K562 (cell line): ENCODE results near the gene WNT3. TPM values are rescaled to one million over a fixed set of nuclear protein-coding genes. Genes with fewer than 3 reads are reported as not detected.

ENCODE experiments used
- ATAC-seq: fragments of 200-7000 bp; cut with Tn5 transposase; 3 replicates; pipeline ENCODE4 v1.9.1; 2020; ENCODE audit warnings: moderate library complexity
- BruUV-seq: library from RNA; stranded (reverse); fragments of 400-500 nt; replicated peaks from 2 replicates; lab custom pipeline; 2021; lab: Mats Ljungman, UMichigan
- CTCF ChIA-PET: fragments of 300-600 bp; formaldehyde crosslinking; extraction: SDS; loops from one replicate; lab custom pipeline; 2021; ENCODE audit warnings: low intra/inter-chr PET ratio; lab: Yijun Ruan, JAX
- POLR2A ChIA-PET: fragments of 300-600, 350-650 bp; sonication (Branson Sonifier 250); formaldehyde crosslinking; extraction: SDS; loops from one replicate; lab custom pipeline; 2021; ENCODE audit warnings: antibody characterized with exemption, inconsistent platforms; lab: Yijun Ruan, JAX
- DNase-seq, 4 experiments: peaks; one replicate each; pipeline versions ENCODE4 v3.0.0 to v3.0.0-alpha.2; 2011 to 2018; ENCODE audit warnings: low spot score in 3 of 4, mixed read lengths in 3 of 4; ENCODE audit errors: extremely low read depth in 1 of 4
- FAIRE-seq: peaks from 2 replicates; lab custom pipeline; 2011; peaks lifted over from hg19 to GRCh38; lab: Jason Lieb, UNC
- H2AFZ ChIP-seq: 2 replicates; pipeline ENCODE4 v1.6.0; 2011; ENCODE audit warnings: low read depth, low read length, control low read depth, inconsistent platforms
- H3K27ac ChIP-seq: fragments of 200-600 bp; 3 replicates; pipeline ENCODE4 v1.8.0; 2011; ENCODE audit warnings: low read depth, mild to moderate bottlenecking, control low read depth, inconsistent platforms, low read length, moderate library complexity, mixed read lengths; ENCODE audit errors: extremely low read depth
- H3K27me3 ChIP-seq, 2 experiments: fragments of 300-600 bp in 1 of 2; 2 replicates in 1 of 2; 3 replicates in 1 of 2; pipeline versions ENCODE4 v1.6.0 to v1.8.0; 2011; ENCODE audit warnings: inconsistent platforms in 2 of 2, low read length in 2 of 2, mild to moderate bottlenecking in 1 of 2, mixed read lengths in 1 of 2, moderate library complexity in 1 of 2; ENCODE audit not compliant: control insufficient read depth in 2 of 2, insufficient read depth in 2 of 2
- H3K36me3 ChIP-seq: fragments of 300-600 bp; 3 replicates; pipeline ENCODE4 v1.8.0; 2011; ENCODE audit warnings: mild to moderate bottlenecking, low read length, inconsistent platforms; ENCODE audit not compliant: control insufficient read depth, insufficient read depth
- H3K4me1 ChIP-seq, 2 experiments: fragments of 200-600 bp in 1 of 2; replicated peaks in 1 of 2; 2 replicates in 1 of 2; 3 replicates in 1 of 2; pipeline versions ENCODE4 v1.5.1 to v1.8.0; 2011; ENCODE audit warnings: inconsistent platforms in 2 of 2, low read length in 2 of 2, mild to moderate bottlenecking in 1 of 2, mixed read lengths in 1 of 2, moderate library complexity in 1 of 2; ENCODE audit not compliant: control insufficient read depth in 2 of 2, insufficient read depth in 2 of 2
- H3K4me2 ChIP-seq: 2 replicates; pipeline ENCODE4 v1.6.1; 2011; ENCODE audit warnings: low read length, control low read depth, inconsistent platforms, mixed read lengths; ENCODE audit not compliant: insufficient read depth
- H3K4me3 ChIP-seq: fragments of 200-600 bp; sonication (generic), shearing (Covaris generic); 2 replicates; pipeline ENCODE4 v1.5.1; 2016; ENCODE audit warnings: control low read depth, inconsistent platforms
- H3K79me2 ChIP-seq: fragments of 200-600 bp; 3 replicates; pipeline ENCODE4 v1.8.0; 2011; ENCODE audit warnings: low read length, inconsistent platforms; ENCODE audit not compliant: control insufficient read depth, insufficient read depth
- H3K9ac ChIP-seq, 2 experiments: 2 replicates each; pipeline versions ENCODE4 v1.6.0 to v1.6.1; 2011; ENCODE audit warnings: low read depth in 2 of 2, low read length in 2 of 2, control low read depth in 1 of 2, inconsistent platforms in 1 of 2, mild to moderate bottlenecking in 1 of 2, mixed read lengths in 1 of 2; ENCODE audit not compliant: insufficient read depth in 1 of 2
- H3K9me1 ChIP-seq: one replicate; pipeline ENCODE4 v1.6.0; 2011; ENCODE audit warnings: inconsistent platforms, mild to moderate bottlenecking, low read length, moderate library complexity; ENCODE audit not compliant: control insufficient read depth, insufficient read depth
- H3K9me3 ChIP-seq: replicated peaks from 2 replicates; pipeline ENCODE4 v1.5.1; 2011; ENCODE audit warnings: low read depth, low read length, inconsistent platforms; ENCODE audit not compliant: control insufficient read depth, insufficient read depth
- H4K20me1 ChIP-seq: replicated peaks from 2 replicates; pipeline ENCODE4 v1.6.1; 2011; ENCODE audit warnings: low read length, inconsistent platforms, mixed read lengths; ENCODE audit not compliant: control insufficient read depth, insufficient read depth
- FOS ChIP-seq: IDR thresholded peaks from 3 replicates; pipeline ENCODE4 v1.6.1; 2011; ENCODE audit not compliant: insufficient read length; ENCODE audit errors: extremely low read depth
- HEY1 ChIP-seq: fragments of 250-450 bp; sonication (Bioruptor Pico); IDR thresholded peaks from 2 replicates; pipeline ENCODE4 v1.5.0; 2020; ENCODE audit warnings: mild to moderate bottlenecking, moderate library complexity, borderline replicate concordance
- KDM1A ChIP-seq, 2 experiments: fragments of 450-650 bp; IDR thresholded peaks; 2 replicates each; pipeline ENCODE4 v1.6.1; 2016; ENCODE audit warnings: mild to moderate bottlenecking in 2 of 2
- MBD2 ChIP-seq: sonication (generic); IDR thresholded peaks from 2 replicates; pipeline ENCODE4 v1.6.1; 2016; ENCODE audit warnings: low read depth, borderline replicate concordance
- MED1 ChIP-seq: sonication (generic); formaldehyde crosslinking; IDR thresholded peaks from 2 replicates; pipeline ENCODE4 v1.8.1; 2023; ENCODE audit warnings: missing genetic modification reagents, borderline replicate concordance
- NBN ChIP-seq: fragments of 450-650 bp; IDR thresholded peaks from 2 replicates; pipeline ENCODE4 v1.6.1; 2016; ENCODE audit warnings: low read depth, mild to moderate bottlenecking
- POLR2B ChIP-seq: fragments of 450-650 bp; IDR thresholded peaks from 2 replicates; pipeline ENCODE4 v1.6.1; 2018; ENCODE audit warnings: low read depth; ENCODE audit not compliant: partially characterized antibody
- RBM39 ChIP-seq: fragments of 200-400 bp; formaldehyde crosslinking; optimal IDR thresholded peaks from 2 replicates; pipeline ENCODE3; 2018; ENCODE audit warnings: low read depth, low read length
- SAP30 ChIP-seq: fragments of 200-600 bp; sonication (generic); IDR thresholded peaks from 2 replicates; pipeline ENCODE4 v1.6.1; 2012; ENCODE audit warnings: borderline replicate concordance, low read depth, mild to moderate bottlenecking, moderate library complexity, low read length, control low read depth, inconsistent platforms; ENCODE audit not compliant: insufficient read depth, poor library complexity, severe bottlenecking
- ZNF121 ChIP-seq: sonication (generic); formaldehyde crosslinking; conservative IDR thresholded peaks from 2 replicates; pipeline ENCODE4 v1.8.0; 2022; ENCODE audit warnings: missing genetic modification reagents
- ZNF124 ChIP-seq: sonication (generic); formaldehyde crosslinking; IDR thresholded peaks from 2 replicates; pipeline ENCODE4 v1.8.1; 2022; ENCODE audit warnings: missing genetic modification reagents
- ZNF318 ChIP-seq, 2 experiments: fragments of 450-650 bp; IDR thresholded peaks; 2 replicates each; pipeline ENCODE4 v1.6.1; 2016; ENCODE audit warnings: mild to moderate bottlenecking in 2 of 2, borderline replicate concordance in 1 of 2, low read depth in 1 of 2, moderate library complexity in 1 of 2
- ZNF589 ChIP-seq: fragments of 200-800 bp; sonication (Bioruptor generic); IDR thresholded peaks from 2 replicates; pipeline ENCODE4 v1.6.1; 2016; ENCODE audit warnings: low read depth, missing genetic modification characterization, missing compliant biosample characterization
- ZNF655 ChIP-seq: fragments of 250-450 bp; sonication (Bioruptor Pico); IDR thresholded peaks from 2 replicates; pipeline ENCODE4 v1.5.0; 2021
- ZNF707 ChIP-seq: fragments of 250-450 bp; sonication (Bioruptor Pico); conservative IDR thresholded peaks from 2 replicates; pipeline ENCODE4 v1.8.0; 2022; ENCODE audit warnings: inconsistent platforms, mild to moderate bottlenecking, moderate library complexity
- WGBS: fragments of 100-300 bp; shearing (Covaris generic); methylation state at CpG from one replicate; pipeline ENCODE4 v1.1.6; 2016; ENCODE audit warnings: low coverage, mixed read lengths; ENCODE audit not compliant: insufficient coverage; ENCODE audit errors: missing lambda C conversion rate; 5-methylcytosine and 5-hydroxymethylcytosine counted together
- in situ Hi-C: fragments of 300-500 bp; cut with MboI; formaldehyde crosslinking; loops from 4 replicates; pipeline ENCODE4 v1.15.0; 2018; ENCODE audit warnings: inconsistent platforms, mixed read lengths
- intact Hi-C: fragments of 100-400 bp; cut with micrococcal nuclease; formaldehyde crosslinking; loops from 2 replicates; pipeline ENCODE4 v1.14.2; 2022
- polyA plus RNA-seq, 8 experiments: library from polyadenylated mRNA; depleted of rRNA in 4 of 8; stranded (reverse) in 5 of 8; unstranded in 3 of 8; fragments of >200 nt; fragmentation: Nextera tagmentation in 2 of 8; fragmentation: Illumina TruSeq in 1 of 8; extraction: Ambion mirVana in 2 of 8; extraction: Trizol in 1 of 8; gene quantifications; 2 replicates each; pipeline versions ENCODE4 v1.2.1 to v1.2.3, GENCODE V29; 2011 to 2014; ENCODE audit warnings: inconsistent platforms in 1 of 8, missing spikeins in 1 of 8
- total RNA-seq, 7 experiments: library from RNA; depleted of rRNA in 6 of 7; stranded (reverse); fragments of >200 nt in 6 of 7; fragmentation: Illumina TruSeq in 2 of 7; extraction: Trizol in 2 of 7; gene quantifications; 2 replicates each; pipeline versions ENCODE4 v1.2.1 to v1.2.3, GENCODE V29; 2011 to 2021; ENCODE audit warnings: low replicate concordance in 1 of 7

Gene WNT3
- total and polyA plus RNA-seq, 9 of the 15 experiments (the other 6 are each of a cell fraction or from before 2014, with no cell fraction given) = 1.5 to 6.1 (median 3.3) TPM

GRCh38 chr17:46788796-46789195 lies 29.7 kb downstream of the WNT3 start:
- Histone ChIP-seq H3K4me3 (no peak overlapping the region), H3K9me1 (no peaks in the 10 kb centered on the region), H4K20me1 (no peaks in the 10 kb centered on the region), H3K27ac (no peak overlapping the region), H3K9ac (no peak overlapping the region), H3K36me3 (no peaks in the 10 kb centered on the region), H3K27me3 (no peaks in the 10 kb centered on the region), H3K4me2 (no peak overlapping the region), H3K79me2 (no peaks in the 10 kb centered on the region), H2AFZ (no peak overlapping the region), H3K4me1 (peaks cover 16 to 33% of the 10 kb centered on the region in 2 experiments), H3K9me3 (no peaks in the 10 kb centered on the region)
- intact Hi-C loops = no loop called here
- DNase-seq (no peak), FAIRE-seq (no peak), ATAC-seq (no peak)
- ChIA-PET CTCF (no interaction called here), POLR2A (interaction anchor here (0.5 to 1.1 kb wide), 3 partner anchors 13 to 599 kb away, joined by 3 to 5 read pairs (median 4); no protein-coding TSS in a partner anchor)
- WGBS = 69% methylated on average over 7 of the region's 7 CpGs
- no TSS peak for BruUV-seq
- in situ Hi-C loops = no loop called here
- TF ChIP-seq KDM1A (IDR thresholded peaks at IDR 0.05) (no peak), ZNF655 (CRISPR knock-in tag) (no peak), MED1 (CRISPR knock-in tag) (no peak), FOS (no peak), ZNF318 (IDR thresholded peaks at IDR 0.05; ENCODE audit: borderline replicate concordance in 1 of 2, low read depth in 1 of 2) (no peak), NBN (no peak), POLR2B (no peak), ZNF124 (CRISPR knock-in tag) (no peak), HEY1 (CRISPR knock-in tag) (no peak), MBD2 (no peak), SAP30 (no peak), ZNF121 (no peak), RBM39 (no peak), ZNF589 (CRISPR knock-in tag) (no peak), ZNF707 (no peak)
